ENCODE data around the gene TES. TPM values are rescaled to one million over a fixed set of nuclear protein-coding genes. Genes with fewer than 3 reads are reported as not detected.
A peak's percentile ranks its signal among the peaks of the same experiment; 100 is the strongest.

Gene TES
- total and polyA plus RNA-seq, 2 of the 8 experiments (the other 6 are each of a cell fraction or from before 2014, with no cell fraction given) = 18.2 to 36.3 TPM

DNA sequence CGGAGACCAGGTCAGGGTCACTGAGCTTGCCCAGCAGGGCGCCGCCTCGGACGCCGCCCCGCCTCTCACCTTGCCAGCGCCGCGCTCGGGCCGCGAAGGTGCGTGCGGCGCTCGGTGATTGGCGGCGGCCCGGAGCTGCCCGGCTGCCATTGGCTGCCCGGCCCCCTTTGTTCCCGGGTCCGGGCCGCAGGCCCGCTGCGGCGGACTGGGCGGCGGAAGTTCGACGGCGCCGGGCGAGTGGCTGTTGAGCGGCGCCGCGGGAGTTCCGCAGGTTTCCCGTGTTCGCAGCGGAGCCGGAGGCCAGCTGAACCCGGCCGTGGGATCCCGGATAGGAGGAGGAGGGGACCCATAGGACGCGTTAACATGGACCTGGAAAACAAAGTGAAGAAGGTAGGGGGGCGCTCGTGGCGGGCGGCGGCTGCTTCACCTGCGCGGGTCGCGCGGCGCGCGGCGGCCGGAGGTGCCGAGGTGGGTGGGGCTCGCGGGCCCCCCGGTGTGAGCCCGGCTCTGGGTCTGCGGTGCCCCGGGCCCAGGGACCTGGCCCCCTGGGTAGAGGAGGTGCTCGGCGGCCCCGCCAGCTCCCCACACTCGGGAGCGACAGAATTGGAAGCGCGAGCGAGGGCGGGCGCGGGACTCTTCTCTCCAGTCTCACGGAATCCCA is at the start of gene TES (continued):
- TF ChIP-seq, protein P1, sequence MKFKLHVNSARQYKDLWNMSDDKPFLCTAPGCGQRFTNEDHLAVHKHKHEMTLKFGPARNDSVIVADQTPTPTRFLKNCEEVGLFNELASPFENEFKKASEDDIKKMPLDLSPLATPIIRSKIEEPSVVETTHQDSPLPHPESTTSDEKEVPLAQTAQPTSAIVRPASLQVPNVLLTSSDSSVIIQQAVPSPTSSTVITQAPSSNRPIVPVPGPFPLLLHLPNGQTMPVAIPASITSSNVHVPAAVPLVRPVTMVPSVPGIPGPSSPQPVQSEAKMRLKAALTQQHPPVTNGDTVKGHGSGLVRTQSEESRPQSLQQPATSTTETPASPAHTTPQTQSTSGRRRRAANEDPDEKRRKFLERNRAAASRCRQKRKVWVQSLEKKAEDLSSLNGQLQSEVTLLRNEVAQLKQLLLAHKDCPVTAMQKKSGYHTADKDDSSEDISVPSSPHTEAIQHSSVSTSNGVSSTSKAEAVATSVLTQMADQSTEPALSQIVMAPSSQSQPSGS (IDR thresholded peaks at IDR 0.05; ENCODE audit: low read length) = no peak
- TF ChIP-seq KDM4A (IDR thresholded peaks at IDR 0.05; ENCODE audit: low read depth, low read length, severe bottlenecking) (peak; percentile 95), CBX8 (IDR thresholded peaks at IDR 0.05; ENCODE audit: borderline replicate concordance, low read depth, low read length) (no peak), SIX5 (IDR thresholded peaks at IDR 0.05; ENCODE audit: low read depth, low read length) (no peak), CEBPB (IDR thresholded peaks at IDR 0.05; ENCODE audit: low read depth, low read length) (no peak), BACH1 (IDR thresholded peaks at IDR 0.05; ENCODE audit: low read length) (0 out of 2 replicates have a peak, but pooled peaks have one; percentile 26), SP2 (IDR thresholded peaks at IDR 0.05; ENCODE audit: low read length) (no peak), JUN (IDR thresholded peaks at IDR 0.05; ENCODE audit: low read depth, low read length) (no peak), TEAD4 (IDR thresholded peaks at IDR 0.05; ENCODE audit: low read depth, low read length) (no peak), EGR1 (IDR thresholded peaks at IDR 0.05; ENCODE audit: borderline replicate concordance, low read depth, low read length) (no peak), ZNF274 (IDR thresholded peaks at IDR 0.05; ENCODE audit: borderline replicate concordance, extremely low read depth, low read length) (no peak), SAP30 (IDR thresholded peaks at IDR 0.05; ENCODE audit: insufficient read depth, insufficient replicate concordance, low read length) (no peak), NANOG (IDR thresholded peaks at IDR 0.05; ENCODE audit: insufficient read depth, low read depth, low read length, poor library complexity, severe bottlenecking) (peak; percentile 54), RAD21 (IDR thresholded peaks at IDR 0.05 in 1 of 2, conservative IDR thresholded peaks at IDR 0.05 in 1 of 2; ENCODE audit: low read depth in 2 of 2, low read length in 2 of 2) (no peak), BRCA1 (IDR thresholded peaks at IDR 0.05; ENCODE audit: low read depth, low read length) (no peak)
- TF ChIP-seq, protein P2, sequence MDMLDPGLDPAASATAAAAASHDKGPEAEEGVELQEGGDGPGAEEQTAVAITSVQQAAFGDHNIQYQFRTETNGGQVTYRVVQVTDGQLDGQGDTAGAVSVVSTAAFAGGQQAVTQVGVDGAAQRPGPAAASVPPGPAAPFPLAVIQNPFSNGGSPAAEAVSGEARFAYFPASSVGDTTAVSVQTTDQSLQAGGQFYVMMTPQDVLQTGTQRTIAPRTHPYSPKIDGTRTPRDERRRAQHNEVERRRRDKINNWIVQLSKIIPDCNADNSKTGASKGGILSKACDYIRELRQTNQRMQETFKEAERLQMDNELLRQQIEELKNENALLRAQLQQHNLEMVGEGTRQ (IDR thresholded peaks at IDR 0.05; ENCODE audit: low read length) = no peak
- TF ChIP-seq, protein P3, sequence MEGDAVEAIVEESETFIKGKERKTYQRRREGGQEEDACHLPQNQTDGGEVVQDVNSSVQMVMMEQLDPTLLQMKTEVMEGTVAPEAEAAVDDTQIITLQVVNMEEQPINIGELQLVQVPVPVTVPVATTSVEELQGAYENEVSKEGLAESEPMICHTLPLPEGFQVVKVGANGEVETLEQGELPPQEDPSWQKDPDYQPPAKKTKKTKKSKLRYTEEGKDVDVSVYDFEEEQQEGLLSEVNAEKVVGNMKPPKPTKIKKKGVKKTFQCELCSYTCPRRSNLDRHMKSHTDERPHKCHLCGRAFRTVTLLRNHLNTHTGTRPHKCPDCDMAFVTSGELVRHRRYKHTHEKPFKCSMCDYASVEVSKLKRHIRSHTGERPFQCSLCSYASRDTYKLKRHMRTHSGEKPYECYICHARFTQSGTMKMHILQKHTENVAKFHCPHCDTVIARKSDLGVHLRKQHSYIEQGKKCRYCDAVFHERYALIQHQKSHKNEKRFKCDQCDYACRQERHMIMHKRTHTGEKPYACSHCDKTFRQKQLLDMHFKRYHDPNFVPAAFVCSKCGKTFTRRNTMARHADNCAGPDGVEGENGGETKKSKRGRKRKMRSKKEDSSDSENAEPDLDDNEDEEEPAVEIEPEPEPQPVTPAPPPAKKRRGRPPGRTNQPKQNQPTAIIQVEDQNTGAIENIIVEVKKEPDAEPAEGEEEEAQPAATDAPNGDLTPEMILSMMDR (IDR thresholded peaks at IDR 0.05; ENCODE audit: control extremely low read depth in 1 of 3, insufficient read depth in 1 of 3, low read depth in 1 of 3, low read length in 3 of 3) = no peak
- TF ChIP-seq, protein P4, sequence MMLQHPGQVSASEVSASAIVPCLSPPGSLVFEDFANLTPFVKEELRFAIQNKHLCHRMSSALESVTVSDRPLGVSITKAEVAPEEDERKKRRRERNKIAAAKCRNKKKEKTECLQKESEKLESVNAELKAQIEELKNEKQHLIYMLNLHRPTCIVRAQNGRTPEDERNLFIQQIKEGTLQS (IDR thresholded peaks at IDR 0.05; ENCODE audit: insufficient read depth, low read depth, low read length) = no peak
